HCT116 (cell line): ENCODE measurements around the gene KLF11. TPM values are rescaled to one million over a fixed set of nuclear protein-coding genes. Genes with fewer than 3 reads are reported as not detected.

ENCODE experiments used
- ATAC-seq: fragments of 200-7000 bp; cut with Tn5 transposase; 2 replicates; pipeline ENCODE4 v1.9.1; 2020; ENCODE audit warnings: mild to moderate bottlenecking, moderate library complexity
- BruUV-seq: library from RNA; stranded (reverse); fragments of 400-500 nt; replicated peaks from 2 replicates; lab custom pipeline; 2021; lab: Mats Ljungman, UMichigan
- CTCF ChIA-PET: fragments of 300-600 bp; sonication (Branson Sonifier 250); formaldehyde crosslinking; loops from one replicate; lab custom pipeline; 2021; ENCODE audit warnings: antibody characterized with exemption; lab: Charles Lee
- POLR2A ChIA-PET: fragments of 300-600, 350-600 bp; sonication (Branson Sonifier 250); formaldehyde crosslinking; loops from one replicate; lab custom pipeline; 2021; ENCODE audit warnings: antibody characterized with exemption; lab: Charles Lee
- RAD21 ChIA-PET, 2 experiments: fragments of 300-600 bp; sonication (Branson Sonifier 250); formaldehyde crosslinking; loops; one replicate each; lab custom pipeline; 2023; ENCODE audit warnings: low total read pairs in 2 of 2; ENCODE audit not compliant: uncharacterized antibody in 2 of 2, unreplicated experiment in 2 of 2, low non-redundant PET in 1 of 2; lab: Charles Lee
- DNase-seq: peaks from one replicate; pipeline ENCODE4 v3.0.0-alpha.2; 2010; ENCODE audit warnings: low read depth, low spot score
- H2AFZ ChIP-seq: fragments of 200-600 bp; shearing (Covaris generic), sonication (generic); 2 replicates; pipeline ENCODE4 v1.6.1; 2017; ENCODE audit warnings: low read depth, mixed run types, mixed read lengths, antibody characterized with exemption, low read length; ENCODE audit not compliant: poor library complexity, severe bottlenecking
- H3K27ac ChIP-seq: 2 replicates; pipeline ENCODE4 v1.5.1; 2012; ENCODE audit warnings: low read depth, low read length
- H3K27me3 ChIP-seq: fragments of 200-600 bp; sonication (generic); 2 replicates; pipeline ENCODE4 v1.6.1; 2016; ENCODE audit warnings: mixed run types, low read length, mixed read lengths; ENCODE audit not compliant: insufficient read depth
- H3K36me3 ChIP-seq, 2 experiments: fragments of 200-500 bp in 1 of 2; fragments of 200-600 bp in 1 of 2; sonication (Bioruptor generic) in 1 of 2; sonication (generic) in 1 of 2; 2 replicates each; pipeline versions ENCODE4 v1.5.1 to v1.6.1; 2014 to 2016; ENCODE audit warnings: low read length in 2 of 2, inconsistent platforms in 1 of 2, mixed read lengths in 1 of 2, mixed run types in 1 of 2; ENCODE audit not compliant: insufficient read depth in 2 of 2, control insufficient read depth in 1 of 2
- H3K4me1 ChIP-seq, 2 experiments: fragments of 200-600 bp in 1 of 2; sonication (generic) in 1 of 2; 2 replicates each; pipeline versions ENCODE4 v1.5.1 to v1.6.1; 2012 to 2017; ENCODE audit warnings: low read length in 2 of 2, inconsistent platforms in 1 of 2, mild to moderate bottlenecking in 1 of 2, mixed read lengths in 1 of 2, mixed run types in 1 of 2, moderate library complexity in 1 of 2; ENCODE audit not compliant: insufficient read depth in 2 of 2, control insufficient read depth in 1 of 2
- H3K4me2 ChIP-seq: fragments of 200-600 bp; sonication (generic); 2 replicates; pipeline ENCODE4 v1.6.1; 2017; ENCODE audit warnings: mixed run types, low read length, mixed read lengths
- H3K4me3 ChIP-seq, 2 experiments: fragments of 200-600 bp in 1 of 2; sonication (generic) in 1 of 2; replicated peaks in 1 of 2; 2 replicates each; pipeline ENCODE4 v1.5.1; 2011 to 2016; ENCODE audit warnings: low read length in 2 of 2, control low read depth in 1 of 2, low read depth in 1 of 2, mild to moderate bottlenecking in 1 of 2, mixed read lengths in 1 of 2, mixed run types in 1 of 2
- H3K79me2 ChIP-seq: fragments of 200-600 bp; sonication (generic); 2 replicates; pipeline ENCODE4 v1.6.1; 2017; ENCODE audit warnings: mild to moderate bottlenecking, mixed run types, low read length, moderate library complexity, mixed read lengths; ENCODE audit not compliant: insufficient read depth
- H3K9ac ChIP-seq: fragments of 200-600 bp; sonication (generic); 2 replicates; pipeline ENCODE4 v1.6.1; 2016; ENCODE audit warnings: low read length, mixed read lengths
- H3K9me2 ChIP-seq: fragments of 200-600 bp; sonication (generic), shearing (Covaris generic); 2 replicates; pipeline ENCODE4 v1.6.1; 2017; ENCODE audit warnings: mixed run types, mild to moderate bottlenecking, moderate library complexity; ENCODE audit not compliant: insufficient read depth
- H3K9me3 ChIP-seq, 2 experiments: fragments of 200-500 bp in 1 of 2; fragments of 200-600 bp in 1 of 2; sonication (Bioruptor generic) in 1 of 2; sonication (generic) in 1 of 2; 2 replicates each; pipeline ENCODE4 v1.6.1; 2014 to 2017; ENCODE audit warnings: low read length in 2 of 2, mixed read lengths in 2 of 2, inconsistent platforms in 1 of 2, low read depth in 1 of 2, mild to moderate bottlenecking in 1 of 2, mixed run types in 1 of 2, moderate library complexity in 1 of 2; ENCODE audit not compliant: control insufficient read depth in 1 of 2, insufficient read depth in 1 of 2
- H4K20me1 ChIP-seq: fragments of 200-600 bp; sonication (generic), shearing (Covaris generic); 2 replicates; pipeline ENCODE4 v1.6.1; 2017; ENCODE audit warnings: mixed run types, mild to moderate bottlenecking, moderate library complexity; ENCODE audit not compliant: insufficient read depth
- ATF3 ChIP-seq: IDR thresholded peaks from 2 replicates; pipeline ENCODE4 v1.6.1; 2012
- CBX3 ChIP-seq: IDR thresholded peaks from 2 replicates; pipeline ENCODE4 v1.6.1; 2012; ENCODE audit warnings: low read depth
- EGR1 ChIP-seq: IDR thresholded peaks from 2 replicates; pipeline ENCODE4 v1.6.1; 2012; ENCODE audit warnings: low read depth
- EZH2 ChIP-seq: fragments of 200-600 bp; sonication (generic); IDR thresholded peaks from 2 replicates; pipeline ENCODE4 v1.6.1; 2017; ENCODE audit warnings: antibody characterized with exemption, mixed run types
- EZH2phosphoT487 ChIP-seq: fragments of 200-600 bp; IDR thresholded peaks from 2 replicates; pipeline ENCODE4 v1.6.1; 2018; ENCODE audit warnings: antibody characterized with exemption, borderline replicate concordance
- JUND ChIP-seq: IDR thresholded peaks from 2 replicates; pipeline ENCODE4 v1.6.1; 2012
- POLR2A ChIP-seq: IDR thresholded peaks from 2 replicates; pipeline ENCODE4 v1.7.0; 2011; ENCODE audit warnings: borderline replicate concordance; ENCODE audit not compliant: insufficient read depth, insufficient read length; ENCODE audit errors: extremely low read depth
- RAD21 ChIP-seq: IDR thresholded peaks from 2 replicates; pipeline ENCODE4 v1.6.1; 2012; ENCODE audit warnings: low read depth, mild to moderate bottlenecking
- REST ChIP-seq: IDR thresholded peaks from 2 replicates; pipeline ENCODE4 v1.6.1; 2012; ENCODE audit warnings: low read depth
- SIN3A ChIP-seq: IDR thresholded peaks from 2 replicates; pipeline ENCODE4 v1.6.1; 2012; ENCODE audit warnings: low read depth
- SP1 ChIP-seq: IDR thresholded peaks from 2 replicates; pipeline ENCODE4 v1.6.1; 2012; ENCODE audit warnings: low read depth
- SRF ChIP-seq: IDR thresholded peaks from 2 replicates; pipeline ENCODE4 v1.6.1; 2012; ENCODE audit warnings: low read depth
- TCF7L2 ChIP-seq: IDR thresholded peaks from 2 replicates; pipeline ENCODE4 v1.7.0; 2011; ENCODE audit warnings: borderline replicate concordance, inconsistent platforms; ENCODE audit not compliant: insufficient read depth, insufficient read length; ENCODE audit errors: extremely low read depth
- YY1 ChIP-seq: IDR thresholded peaks from 2 replicates; pipeline ENCODE4 v1.6.1; 2011; ENCODE audit warnings: low read length, low read depth, moderate library complexity, mild to moderate bottlenecking; ENCODE audit not compliant: insufficient replicate concordance; ENCODE audit errors: extremely low read depth
- ZFX ChIP-seq: fragments of 450-650 bp; IDR thresholded peaks from 2 replicates; pipeline ENCODE4 v1.6.1; 2017
- intact Hi-C: fragments of 100-400 bp; cut with micrococcal nuclease; formaldehyde crosslinking; loops from 2 replicates; pipeline ENCODE4 v1.10.0; 2022
- total RNA-seq: library from RNA; stranded (reverse); gene quantifications from one replicate; pipeline ENCODE4 v1.2.1, GENCODE V29; 2021; ENCODE audit not compliant: unreplicated experiment
- TF ChIP-seq, protein P1 (sequence below), 3 experiments: fragments of 200-600 bp in 1 of 3; sonication (generic) in 1 of 3; IDR thresholded peaks in 2 of 3; conservative IDR thresholded peaks in 1 of 3; 2 replicates each; pipeline ENCODE4 v1.5.1; 2012 to 2017; ENCODE audit warnings: low read depth in 2 of 3, low read length in 2 of 3, antibody characterized with exemption in 1 of 3, borderline replicate concordance in 1 of 3, control low read depth in 1 of 3, mild to moderate bottlenecking in 1 of 3, mixed read lengths in 1 of 3, mixed run types in 1 of 3, moderate library complexity in 1 of 3; ENCODE audit not compliant: insufficient read depth in 1 of 3
- TF ChIP-seq, protein P2 (sequence below): IDR thresholded peaks from 2 replicates; pipeline ENCODE4 v1.6.1; 2011; ENCODE audit warnings: mild to moderate bottlenecking, low read length, moderate library complexity; ENCODE audit not compliant: insufficient replicate concordance; ENCODE audit errors: extremely low read depth
- TF ChIP-seq, protein P3 (sequence below): IDR thresholded peaks from 2 replicates; pipeline ENCODE4 v1.6.1; 2012

Gene KLF11
- total RNA-seq, 1 experiment from 2014 or later = 9.0 TPM

DNA sequence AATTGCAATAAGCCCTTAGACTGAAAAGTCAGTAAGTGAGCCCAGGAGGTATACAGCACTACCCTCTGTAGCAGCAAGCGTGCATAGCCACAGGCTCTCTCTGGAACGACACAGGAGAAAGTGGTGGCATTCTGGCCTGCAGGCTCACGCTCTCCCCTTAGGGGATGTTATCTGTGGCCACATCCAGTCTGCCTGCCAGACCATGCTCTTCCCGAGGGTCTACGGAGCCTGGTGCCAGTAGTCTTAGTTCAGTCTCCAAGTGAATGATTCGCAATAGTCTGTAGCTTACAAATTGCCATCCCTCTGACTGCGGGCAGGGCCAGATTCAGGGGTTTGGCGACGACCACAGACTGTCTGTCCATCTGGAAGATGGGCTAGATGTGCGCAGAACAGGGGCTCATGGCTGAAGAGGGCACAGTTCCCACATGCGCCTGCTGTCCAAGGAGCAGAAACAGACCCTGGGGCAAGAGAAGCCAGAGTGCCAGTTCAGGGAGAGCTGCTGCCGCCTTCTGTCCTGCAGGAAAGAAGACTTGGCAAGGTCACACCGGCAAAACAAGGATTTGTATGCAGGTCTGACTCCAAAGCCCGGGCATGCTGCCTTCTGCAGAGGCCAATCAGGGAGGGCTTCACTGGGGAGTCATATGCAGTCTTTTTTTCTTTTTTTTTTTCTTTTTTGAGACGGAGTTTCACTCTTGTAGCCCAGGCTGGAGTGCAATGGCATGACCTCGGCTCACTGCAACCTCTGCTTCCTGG, 3.5 kb upstream of the KLF11 start:
- H3K79me2 ChIP-seq = no peaks in the 10 kb centered on the region
- no peak overlapping the region for H3K4me2 ChIP-seq
- H3K9me3 ChIP-seq = peaks cover 4 to 8% of the 10 kb centered on the region in 2 experiments; a peak in 1 of 4 replicates
- no peak overlapping the region for H3K4me3 ChIP-seq
- no peak for TF ChIP-seq REST
- TF ChIP-seq RAD21 = no peak
- TF ChIP-seq, protein P1, sequence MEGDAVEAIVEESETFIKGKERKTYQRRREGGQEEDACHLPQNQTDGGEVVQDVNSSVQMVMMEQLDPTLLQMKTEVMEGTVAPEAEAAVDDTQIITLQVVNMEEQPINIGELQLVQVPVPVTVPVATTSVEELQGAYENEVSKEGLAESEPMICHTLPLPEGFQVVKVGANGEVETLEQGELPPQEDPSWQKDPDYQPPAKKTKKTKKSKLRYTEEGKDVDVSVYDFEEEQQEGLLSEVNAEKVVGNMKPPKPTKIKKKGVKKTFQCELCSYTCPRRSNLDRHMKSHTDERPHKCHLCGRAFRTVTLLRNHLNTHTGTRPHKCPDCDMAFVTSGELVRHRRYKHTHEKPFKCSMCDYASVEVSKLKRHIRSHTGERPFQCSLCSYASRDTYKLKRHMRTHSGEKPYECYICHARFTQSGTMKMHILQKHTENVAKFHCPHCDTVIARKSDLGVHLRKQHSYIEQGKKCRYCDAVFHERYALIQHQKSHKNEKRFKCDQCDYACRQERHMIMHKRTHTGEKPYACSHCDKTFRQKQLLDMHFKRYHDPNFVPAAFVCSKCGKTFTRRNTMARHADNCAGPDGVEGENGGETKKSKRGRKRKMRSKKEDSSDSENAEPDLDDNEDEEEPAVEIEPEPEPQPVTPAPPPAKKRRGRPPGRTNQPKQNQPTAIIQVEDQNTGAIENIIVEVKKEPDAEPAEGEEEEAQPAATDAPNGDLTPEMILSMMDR (IDR thresholded peaks at IDR 0.05 in 2 of 3, conservative IDR thresholded peaks at IDR 0.05 in 1 of 3; ENCODE audit: borderline replicate concordance in 1 of 3, insufficient read depth in 1 of 3, low read depth in 2 of 3, low read length in 2 of 3) = no peak
- TF ChIP-seq, protein P2, sequence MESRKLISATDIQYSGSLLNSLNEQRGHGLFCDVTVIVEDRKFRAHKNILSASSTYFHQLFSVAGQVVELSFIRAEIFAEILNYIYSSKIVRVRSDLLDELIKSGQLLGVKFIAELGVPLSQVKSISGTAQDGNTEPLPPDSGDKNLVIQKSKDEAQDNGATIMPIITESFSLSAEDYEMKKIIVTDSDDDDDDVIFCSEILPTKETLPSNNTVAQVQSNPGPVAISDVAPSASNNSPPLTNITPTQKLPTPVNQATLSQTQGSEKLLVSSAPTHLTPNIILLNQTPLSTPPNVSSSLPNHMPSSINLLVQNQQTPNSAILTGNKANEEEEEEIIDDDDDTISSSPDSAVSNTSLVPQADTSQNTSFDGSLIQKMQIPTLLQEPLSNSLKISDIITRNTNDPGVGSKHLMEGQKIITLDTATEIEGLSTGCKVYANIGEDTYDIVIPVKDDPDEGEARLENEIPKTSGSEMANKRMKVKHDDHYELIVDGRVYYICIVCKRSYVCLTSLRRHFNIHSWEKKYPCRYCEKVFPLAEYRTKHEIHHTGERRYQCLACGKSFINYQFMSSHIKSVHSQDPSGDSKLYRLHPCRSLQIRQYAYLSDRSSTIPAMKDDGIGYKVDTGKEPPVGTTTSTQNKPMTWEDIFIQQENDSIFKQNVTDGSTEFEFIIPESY = no peak
- TF ChIP-seq ZFX = no peak
- TF ChIP-seq POLR2A = no peak
- TF ChIP-seq SRF = no peak
- no peak for TF ChIP-seq EZH2phosphoT487
- no peak for TF ChIP-seq EGR1
- no peak for TF ChIP-seq ATF3
- TF ChIP-seq SP1 = no peak
- TF ChIP-seq TCF7L2 = no peak
- no peak for TF ChIP-seq CBX3
- TF ChIP-seq EZH2 = no peak
- TF ChIP-seq JUND = no peak
- TF ChIP-seq YY1 = no peak
- TF ChIP-seq SIN3A = no peak
- TF ChIP-seq, protein P3, sequence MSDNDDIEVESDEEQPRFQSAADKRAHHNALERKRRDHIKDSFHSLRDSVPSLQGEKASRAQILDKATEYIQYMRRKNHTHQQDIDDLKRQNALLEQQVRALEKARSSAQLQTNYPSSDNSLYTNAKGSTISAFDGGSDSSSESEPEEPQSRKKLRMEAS = no peak
- no TSS peak for BruUV-seq
- ChIA-PET RAD21 (no interaction called here), POLR2A (no interaction called here), CTCF (interaction anchor here (1.2 kb wide), 1 partner anchor 9 kb away, joined by 3 read pairs; no protein-coding TSS in a partner anchor)
- H4K20me1 ChIP-seq = no peaks in the 10 kb centered on the region
- H3K36me3 ChIP-seq = no peaks in the 10 kb centered on the region
- no peaks in the 10 kb centered on the region for H3K27me3 ChIP-seq
- H3K4me1 ChIP-seq = peaks cover 5 to 38% of the 10 kb centered on the region in 2 experiments; a peak in 2 of 4 replicates
- intact Hi-C loops = loop anchor here (10.0 kb wide), 1 partner anchor 485 kb away; the partner anchor contains the start of gene ADAM17
- no peak for DNase-seq
- no peaks in the 10 kb centered on the region for H3K9me2 ChIP-seq
- H2AFZ ChIP-seq = no peak overlapping the region
- no peak for ATAC-seq
- no peak overlapping the region for H3K9ac ChIP-seq
- no peak overlapping the region for H3K27ac ChIP-seq
